ENCODE data around the gene BSCL2.
"Not testable (repeated sequence)": the region's sequence is repeated elsewhere in the genome, so short reads cannot be mapped to it uniquely, and the experiment has no call there.

BSCL2 gene

DNA sequence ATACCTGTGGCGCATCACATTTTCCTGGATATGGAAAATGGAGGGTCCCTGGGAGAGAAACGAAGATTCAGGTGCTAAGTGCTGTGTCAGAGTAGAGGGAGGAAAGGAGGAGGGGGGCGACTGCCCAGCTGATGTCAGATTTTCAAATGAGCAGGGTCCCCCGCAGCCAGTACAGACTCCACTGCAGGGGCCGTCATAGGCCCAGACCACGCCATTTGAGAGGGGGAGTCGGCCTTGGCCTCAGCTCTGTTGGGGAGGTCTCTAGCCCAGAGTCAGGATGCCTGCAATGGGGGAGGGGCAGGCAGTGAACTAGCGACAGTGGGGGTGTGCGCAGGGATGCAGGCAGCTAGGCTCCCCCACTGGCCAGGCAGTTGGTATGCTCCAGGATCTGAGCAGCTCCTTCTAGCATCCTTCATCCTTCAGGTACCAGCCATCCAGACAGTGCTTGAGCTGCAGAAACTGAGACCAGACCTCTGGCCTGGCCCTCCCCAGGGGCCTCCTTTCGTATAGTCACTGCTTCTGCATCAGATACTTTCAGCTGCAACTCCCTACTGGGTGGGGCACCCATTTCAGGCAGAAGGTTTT, at the start of gene BSCL2, which contains the start of gene GNG3:
Gene BSCL2 (minus strand): TSS at position 148 of the 585 bp plus-strand sequence. CDS start 229 bp downstream, outside the sequence.
Gene GNG3 (plus strand): TSS at position 400 of the 585 bp plus-strand sequence. CDS start 620 bp downstream, outside the sequence.
- peak; percentile 99 for DNase-seq (ENCODE audit: low spot score)

DNA sequence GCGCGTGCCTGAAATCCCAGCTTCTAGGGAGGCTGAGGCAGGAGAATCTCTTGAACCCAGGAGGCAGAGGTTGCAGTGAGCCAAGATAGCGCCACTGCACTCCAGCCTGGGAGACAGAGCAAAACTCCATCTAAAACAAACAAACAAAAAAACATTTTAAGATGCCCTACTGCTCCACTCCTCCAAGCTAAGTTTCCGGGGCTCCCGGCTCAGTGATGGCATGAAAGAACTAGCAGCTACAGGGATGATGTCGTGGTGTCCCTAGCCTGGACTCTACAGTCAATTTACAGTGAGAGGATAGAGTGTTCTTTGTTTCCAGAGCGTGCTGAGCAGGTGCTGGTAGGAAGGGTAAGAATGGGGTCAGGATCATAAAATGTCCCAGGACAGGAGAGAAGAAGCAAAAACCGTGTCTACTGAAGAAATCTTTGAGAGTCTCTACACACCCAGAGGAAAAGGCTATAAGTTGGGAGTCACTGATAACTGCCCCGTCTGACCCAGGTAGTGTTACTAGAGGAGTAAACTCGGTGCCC, 47.9 kb upstream of the BSCL2 start:
- DNase-seq (ENCODE audit: low spot score), result no peak

DNA sequence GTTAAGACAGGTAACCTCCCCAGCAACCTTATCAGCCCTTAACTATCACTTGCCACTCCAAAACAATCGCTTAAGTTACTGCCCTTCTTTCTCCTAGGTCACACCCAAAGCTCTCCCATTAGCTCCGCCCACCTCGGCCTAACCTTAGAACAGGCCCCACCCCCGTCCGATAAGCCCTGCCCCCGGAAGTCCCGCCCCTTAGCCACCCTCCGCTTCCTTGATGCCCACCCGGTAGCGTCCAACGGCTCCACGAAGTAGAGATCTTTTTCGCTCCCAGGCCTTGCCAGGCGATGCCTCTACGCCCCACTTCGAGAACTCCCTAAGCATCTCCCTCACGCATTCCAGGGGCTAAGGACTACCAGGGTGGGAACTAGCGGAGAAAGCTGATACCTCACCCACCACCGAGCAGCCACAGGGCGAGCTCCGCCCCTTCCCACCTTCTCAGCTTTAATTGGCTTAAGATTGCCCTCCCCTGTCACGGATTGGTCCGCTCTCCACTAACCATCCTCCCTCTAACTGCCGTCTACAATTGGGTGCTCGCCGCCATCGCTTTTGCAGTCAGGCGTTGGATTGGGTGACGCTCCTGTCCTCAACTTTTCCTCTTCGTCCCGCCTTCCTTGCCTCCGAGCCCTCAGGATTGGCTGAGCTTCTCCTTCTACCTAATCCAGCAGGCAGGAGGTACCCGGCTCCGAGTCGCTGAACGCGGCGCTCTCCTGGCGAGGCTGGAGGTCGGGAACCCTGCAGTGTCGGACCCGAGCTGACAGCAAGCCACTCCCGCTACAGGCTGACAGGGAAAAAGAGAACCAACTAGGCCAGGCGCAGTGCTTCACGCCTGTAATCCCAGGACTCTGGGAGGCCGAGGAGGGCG, 46.7 kb upstream of the BSCL2 start, which contains the start of gene ZBTB3:
Gene ZBTB3 (minus strand): TSS at position 425 of the 868 bp plus-strand sequence. CDS start 496 bp downstream, outside the sequence.
- peak; percentile 100 for DNase-seq (ENCODE audit: low spot score)

DNA sequence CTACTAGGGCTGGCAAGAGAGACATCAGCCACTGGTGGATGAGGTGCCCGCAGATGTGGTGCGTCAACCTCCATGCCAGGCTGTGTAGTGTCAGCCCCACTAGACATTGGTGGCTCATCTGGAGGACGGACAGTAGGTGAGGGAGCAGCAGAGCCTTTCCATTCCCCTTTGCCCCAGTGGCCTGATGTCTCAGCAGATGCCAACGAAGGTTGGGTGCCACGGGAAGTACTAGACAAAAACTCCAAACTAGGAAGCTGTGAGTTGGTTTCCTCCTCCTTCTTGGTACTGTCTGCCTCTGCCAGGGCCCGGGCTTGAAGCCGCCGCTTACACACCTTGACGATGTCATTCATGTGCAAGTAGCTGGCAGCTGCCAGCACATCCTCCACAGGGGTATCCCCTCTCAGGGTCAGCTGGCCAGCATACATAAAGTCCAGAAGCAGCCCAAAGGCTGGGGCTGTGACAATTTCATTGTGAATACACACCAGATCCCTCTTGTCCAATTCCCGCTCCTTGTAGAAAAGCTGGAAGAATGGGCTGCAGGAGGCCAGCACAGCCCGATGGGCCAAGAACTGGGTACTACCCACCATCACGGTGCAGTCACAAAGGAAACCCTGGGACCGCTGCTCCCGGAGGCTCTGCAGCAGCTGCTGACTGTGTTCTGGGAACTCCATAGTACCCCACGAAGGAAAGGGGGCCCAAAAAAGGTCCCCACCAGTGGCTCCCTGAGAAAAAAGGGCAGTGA, 45.9 kb upstream of the BSCL2 start:
- DNase-seq (ENCODE audit: low spot score), result no peak

DNA sequence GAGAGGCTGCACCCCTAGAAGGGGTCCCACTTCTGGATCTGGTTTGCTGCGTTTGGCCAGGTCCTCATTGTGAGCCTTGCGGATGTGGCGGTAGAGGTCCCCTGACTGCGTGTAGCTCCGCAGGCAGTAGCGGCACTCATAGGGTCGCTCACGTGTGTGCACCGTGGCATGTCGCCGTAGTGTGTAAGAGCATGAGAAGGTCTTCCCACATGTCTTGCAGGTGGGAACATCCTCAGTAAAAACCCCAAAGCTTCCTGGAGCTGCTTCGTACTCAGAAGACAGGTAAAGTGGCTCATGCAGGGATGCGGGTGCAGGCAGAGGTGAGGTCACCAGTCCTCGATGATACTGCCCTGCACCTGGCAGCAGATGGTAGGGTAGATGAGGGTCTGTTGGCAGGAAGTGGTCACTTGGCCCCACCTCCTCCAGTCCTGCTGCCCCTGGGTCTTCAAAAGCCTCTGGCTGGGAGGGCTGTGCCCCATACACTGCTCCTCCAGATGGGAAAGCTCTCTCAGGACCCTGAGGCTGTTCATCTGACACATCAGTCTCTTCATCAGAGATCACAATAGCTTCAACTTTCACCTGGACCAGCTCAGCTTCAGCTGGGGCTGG, 45.1 kb upstream of the BSCL2 start:
- DNase-seq (ENCODE audit: low spot score), result no peak

DNA sequence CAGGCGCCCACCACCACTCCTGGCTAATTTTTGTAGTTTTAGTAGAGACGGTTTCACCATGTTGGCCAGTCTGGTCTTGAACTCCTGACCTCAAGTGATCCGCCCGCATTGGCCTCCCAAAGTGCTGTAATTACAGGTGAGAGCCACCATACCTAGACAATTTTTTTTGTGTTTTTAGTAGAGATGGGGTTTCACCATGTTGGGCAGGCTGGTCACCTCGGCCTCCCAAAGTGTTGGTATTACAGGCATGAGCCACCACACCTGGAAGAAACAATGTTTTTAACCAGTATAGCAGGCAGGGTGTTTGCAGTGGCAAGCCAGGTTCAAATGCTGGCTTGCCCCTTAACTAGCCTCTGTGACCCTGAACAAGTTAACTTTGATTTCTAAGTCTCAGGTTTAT, 42.7 kb upstream of the BSCL2 start:
- DNase-seq (ENCODE audit: low spot score), result not testable (repeated sequence)

DNA sequence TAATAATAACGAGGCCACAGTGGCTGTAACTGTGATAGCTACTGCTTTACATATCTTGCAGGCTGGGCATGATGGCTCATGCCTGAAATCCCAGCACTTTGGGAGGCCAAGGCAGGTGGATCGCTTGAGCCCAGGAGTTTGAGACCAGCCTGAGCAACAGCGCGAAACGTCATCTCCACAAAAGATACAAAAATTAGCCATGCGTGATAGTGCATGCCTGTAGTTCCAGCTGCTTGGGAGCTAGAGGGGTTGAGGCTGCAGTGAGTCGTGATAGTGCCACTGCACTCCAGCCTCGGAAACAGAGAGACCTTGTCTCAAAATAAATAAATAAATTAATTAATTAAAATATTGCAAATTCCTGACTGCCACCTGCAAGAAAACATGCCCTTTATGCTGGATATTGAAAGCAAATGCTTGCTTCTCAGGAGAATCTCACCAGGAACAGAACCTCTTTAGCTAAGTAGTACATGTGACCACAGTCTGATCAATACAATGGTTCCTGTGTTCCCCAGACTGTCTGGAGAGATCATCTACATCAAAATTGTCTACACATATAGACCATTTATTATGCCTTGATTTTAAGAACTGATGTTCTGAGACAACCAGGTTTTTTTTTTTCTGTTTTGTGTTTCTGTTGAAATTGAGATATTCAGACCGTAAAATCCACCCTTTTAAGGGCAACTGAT, 40.4 kb upstream of the BSCL2 start:
- DNase-seq (ENCODE audit: low spot score), result no peak

DNA sequence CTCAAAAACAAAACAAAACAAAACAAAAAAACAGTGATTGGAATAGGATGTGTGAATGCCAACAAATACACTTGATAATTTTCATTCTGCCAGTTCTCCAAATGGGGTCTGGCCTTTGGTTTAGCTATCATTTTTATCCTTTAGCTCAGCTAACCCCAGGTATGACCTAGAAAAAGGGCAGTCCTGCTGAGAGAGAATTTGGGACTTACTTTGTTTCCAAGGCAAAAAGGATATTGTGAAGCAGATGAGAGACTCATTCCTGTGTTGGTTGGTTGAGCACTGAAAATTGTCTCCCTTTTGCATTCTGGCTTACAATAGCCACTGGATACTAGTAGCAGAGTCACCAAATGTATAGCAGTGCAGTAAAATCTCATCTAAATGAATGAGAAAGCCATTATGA, 30.0 kb upstream of the BSCL2 start:
- peak; percentile 66 for DNase-seq (ENCODE audit: low spot score)

DNA sequence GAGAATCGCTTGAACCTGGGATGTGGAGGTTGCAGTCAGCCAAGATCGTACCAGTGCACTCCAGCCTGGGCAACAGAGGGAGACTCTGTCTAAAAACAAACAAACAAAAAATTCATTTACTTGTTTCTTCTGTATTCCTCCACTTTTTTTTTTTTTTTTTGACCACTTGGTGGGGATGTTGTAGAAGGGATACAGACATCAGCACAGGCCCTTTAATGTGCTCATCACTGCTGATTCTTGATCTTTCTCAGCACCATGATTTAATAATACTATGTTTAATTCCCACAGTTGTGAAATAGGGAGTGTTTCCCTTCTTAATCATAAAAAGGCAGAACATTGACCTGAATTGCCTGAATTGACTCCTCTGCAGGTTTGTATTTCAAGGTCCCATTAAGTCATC, 25.6 kb upstream of the BSCL2 start:
- DNase-seq (ENCODE audit: low spot score), result peak; percentile 60

DNA sequence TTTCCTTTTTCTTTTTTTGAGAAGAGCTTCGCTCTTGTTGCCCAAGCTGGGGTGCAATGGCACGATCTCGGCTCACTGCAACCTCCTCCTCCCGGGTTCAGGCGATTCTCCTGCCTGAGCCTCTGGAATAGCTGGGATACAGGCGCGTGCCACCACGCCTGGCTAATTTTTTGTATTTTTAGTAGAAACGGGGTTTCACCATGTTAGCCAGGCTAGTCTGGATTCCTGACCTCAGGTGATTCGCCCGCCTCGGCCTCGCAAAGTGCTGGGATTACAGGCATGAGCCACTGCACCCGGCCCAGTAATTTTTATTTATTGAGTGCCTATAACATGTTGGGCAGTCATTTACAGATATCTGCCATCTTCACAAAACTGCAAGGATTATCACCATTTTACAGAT, 22.9 kb upstream of the BSCL2 start:
- DNase-seq (ENCODE audit: low spot score), result not testable (repeated sequence)

DNA sequence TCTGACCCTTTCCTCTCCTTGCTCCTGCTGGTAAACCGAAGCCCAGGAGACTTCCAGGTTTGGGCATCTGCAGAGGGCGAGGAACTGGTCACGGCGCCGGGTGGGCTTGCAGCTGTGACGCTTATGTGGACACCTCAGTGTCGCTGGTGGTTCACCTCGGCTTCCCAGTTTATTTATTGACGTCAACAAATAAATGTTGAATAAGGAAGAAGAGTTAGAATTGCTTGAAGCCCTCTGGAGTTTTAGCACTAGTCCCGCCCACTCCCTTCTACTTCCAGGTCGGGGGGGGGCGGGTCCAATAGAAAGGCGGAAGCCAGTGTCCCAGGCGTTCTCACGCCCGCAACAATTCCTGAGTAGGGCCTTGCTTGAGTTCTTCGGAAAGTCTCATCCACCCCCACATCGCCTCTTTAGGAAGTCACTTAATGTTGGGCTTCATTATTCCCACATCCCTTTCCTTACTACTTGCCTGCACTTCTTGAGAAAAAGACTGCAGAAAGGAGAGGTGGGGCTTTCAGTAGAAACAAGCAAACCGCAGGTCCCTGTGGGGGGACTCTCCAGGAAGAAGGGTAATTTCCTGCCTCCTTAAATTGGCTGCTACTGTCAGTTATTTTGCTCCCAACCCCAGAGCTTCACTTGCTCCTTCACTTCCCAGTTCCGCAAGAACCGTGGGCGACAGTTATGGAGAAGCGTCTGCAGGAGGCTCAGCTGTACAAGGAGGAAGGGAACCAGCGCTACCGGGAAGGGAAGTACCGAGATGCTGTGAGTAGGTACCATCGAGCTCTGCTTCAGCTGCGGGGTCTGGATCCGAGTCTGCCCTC, 21.2 kb upstream of the BSCL2 start, which contains the start of gene TTC9C:
Gene TTC9C (plus strand): TSS at position 316 of the 818 bp plus-strand sequence. CDS start 363 bp downstream, at position 679.
- peak; percentile 95 for DNase-seq (ENCODE audit: low spot score)

DNA sequence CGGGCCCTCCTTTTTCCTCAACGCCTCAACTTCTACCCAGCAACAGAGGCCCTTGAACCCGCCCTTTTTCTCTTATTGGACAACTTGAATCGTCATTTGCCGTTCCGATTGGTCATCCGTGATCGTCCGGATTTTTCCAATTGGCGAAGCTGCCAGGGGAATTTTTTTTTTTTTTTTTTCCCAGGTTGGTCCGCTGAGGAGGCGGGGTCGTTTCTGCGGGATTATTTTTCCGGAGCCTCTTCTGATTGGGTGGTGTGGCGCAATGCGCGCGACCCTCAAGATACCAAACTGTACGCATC, 20.6 kb upstream of the BSCL2 start:
- DNase-seq (ENCODE audit: low spot score), result peak; percentile 99

DNA sequence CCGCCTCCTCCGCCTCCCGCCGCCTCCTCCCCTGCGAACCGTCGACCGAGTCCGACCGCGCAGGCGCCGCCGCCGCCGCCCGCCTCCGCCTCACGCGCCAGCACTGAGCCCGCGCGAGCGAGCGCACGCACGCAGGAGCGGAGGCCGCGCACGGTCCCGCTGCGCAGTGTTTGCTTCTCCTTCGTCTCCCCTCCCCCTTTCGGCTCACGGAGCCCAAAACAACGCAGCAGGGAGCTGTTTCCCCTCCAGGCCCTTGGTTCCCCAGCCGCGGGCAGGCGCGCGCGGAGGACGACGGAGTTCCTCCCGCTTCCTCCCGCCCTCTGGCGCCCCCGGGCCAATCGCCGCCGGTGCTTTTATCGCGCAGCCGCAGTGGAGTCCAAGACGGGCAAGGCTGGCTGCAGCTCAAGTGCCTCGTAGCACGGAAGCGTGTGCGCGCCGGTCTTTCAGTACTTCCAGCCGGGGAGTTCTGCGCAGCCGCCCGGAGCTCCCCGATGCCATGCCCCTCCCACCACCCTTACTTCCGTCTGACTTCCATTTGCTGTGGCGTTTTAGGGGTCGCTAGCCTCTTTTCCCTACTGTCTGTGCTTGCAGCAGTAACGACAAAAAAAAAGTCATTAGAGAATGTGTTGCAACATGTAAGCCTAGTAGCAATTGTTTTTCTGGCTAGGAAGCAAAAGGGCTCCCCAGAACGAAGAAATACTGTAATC, 20.1 kb upstream of the BSCL2 start, which contains the start of gene HNRNPUL2:
Gene HNRNPUL2 (minus strand): TSS at position 293 of the 707 bp plus-strand sequence. CDS start 301 bp downstream, outside the sequence.
- DNase-seq (ENCODE audit: low spot score), result peak; percentile 99

DNA sequence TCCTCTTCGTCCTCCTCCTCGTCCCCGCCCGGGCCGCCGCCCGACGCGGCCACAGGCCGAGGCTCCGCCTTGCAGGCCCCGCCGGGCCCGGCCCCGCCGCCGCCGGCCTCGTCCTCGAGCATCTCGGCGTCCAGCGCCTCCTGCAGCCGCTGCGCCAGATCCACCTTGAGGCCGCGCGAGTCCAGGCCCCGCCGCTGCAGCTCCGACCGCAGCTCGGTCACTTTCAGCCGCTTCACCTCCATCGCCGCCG, 19.6 kb upstream of the BSCL2 start:
- DNase-seq (ENCODE audit: low spot score), result no peak

DNA sequence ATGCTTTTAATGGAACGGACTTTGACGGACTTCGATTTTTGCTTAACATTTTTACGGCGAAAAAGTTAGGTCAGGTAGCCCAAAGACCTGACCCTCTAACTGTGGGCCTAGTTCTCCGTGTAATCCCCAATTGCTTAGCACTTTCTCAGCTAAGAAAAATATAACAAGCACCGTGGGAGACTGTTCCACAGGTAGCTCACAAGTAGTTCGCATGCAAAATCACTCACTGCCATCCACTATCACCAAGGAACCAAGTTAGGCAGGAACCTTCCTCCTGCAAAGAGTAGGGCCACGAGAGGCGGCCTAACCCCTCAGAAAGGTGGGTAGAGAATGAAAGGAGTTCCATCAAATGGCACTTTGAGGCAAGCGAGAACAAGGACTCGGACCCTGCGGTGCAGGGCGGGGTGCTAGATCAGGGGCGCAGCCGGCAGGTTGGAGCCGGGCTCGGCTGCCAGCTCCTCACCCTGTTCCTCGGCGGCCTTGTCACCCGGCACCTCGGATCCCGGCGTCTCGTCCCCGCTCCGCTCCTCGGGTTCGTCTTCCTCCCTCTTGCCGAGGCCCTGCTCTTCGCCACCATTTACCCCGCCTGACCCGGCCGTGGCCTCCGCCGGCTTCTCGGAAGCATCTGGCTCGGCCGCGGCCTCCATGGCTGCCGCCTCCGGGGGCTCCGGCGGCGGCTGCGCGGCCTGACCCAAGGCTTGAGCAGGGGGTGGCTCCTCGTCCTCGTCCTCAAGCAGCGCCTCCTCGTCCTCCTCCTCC, 19.1 kb upstream of the BSCL2 start:
- DNase-seq (ENCODE audit: low spot score), result no peak

DNA sequence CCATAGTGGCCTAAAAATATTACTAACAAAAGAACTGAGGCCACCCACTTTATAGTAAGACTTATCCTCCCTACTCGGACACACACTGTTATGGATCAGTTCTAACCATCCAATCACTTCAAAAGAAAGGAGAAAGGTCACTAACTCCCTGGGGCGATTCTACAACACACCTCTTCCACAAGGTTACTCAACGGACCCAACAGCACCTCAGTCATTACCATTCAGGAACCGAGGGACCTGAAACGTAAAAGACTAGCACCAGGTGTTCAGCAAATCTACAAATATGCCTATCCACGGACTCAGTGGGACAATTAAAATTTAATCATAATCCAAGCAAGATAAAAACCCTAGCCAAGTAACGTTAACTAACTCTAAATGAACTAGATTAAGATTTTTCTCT, 18.4 kb upstream of the BSCL2 start:
- DNase-seq (ENCODE audit: low spot score), result no peak

DNA sequence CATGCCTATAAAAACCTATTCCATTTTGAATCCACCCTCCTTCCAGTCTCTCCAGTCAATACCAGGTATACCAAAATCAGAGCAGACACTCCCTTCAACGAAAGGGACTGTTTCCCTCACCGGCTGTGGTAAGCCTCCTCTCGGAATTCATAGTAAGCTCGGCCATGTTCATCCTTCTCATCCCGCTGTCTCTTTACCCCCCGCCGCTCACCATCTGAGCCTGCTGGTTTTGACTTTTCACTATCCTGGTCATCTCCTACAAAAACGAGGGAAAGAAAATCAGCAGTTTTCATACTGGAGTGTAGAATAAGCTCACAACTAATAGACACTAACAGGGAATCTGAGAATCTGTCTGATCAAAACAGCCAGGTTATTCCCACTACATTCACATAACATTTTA, 16.9 kb upstream of the BSCL2 start:
- DNase-seq (ENCODE audit: low spot score), result peak; percentile 70

DNA sequence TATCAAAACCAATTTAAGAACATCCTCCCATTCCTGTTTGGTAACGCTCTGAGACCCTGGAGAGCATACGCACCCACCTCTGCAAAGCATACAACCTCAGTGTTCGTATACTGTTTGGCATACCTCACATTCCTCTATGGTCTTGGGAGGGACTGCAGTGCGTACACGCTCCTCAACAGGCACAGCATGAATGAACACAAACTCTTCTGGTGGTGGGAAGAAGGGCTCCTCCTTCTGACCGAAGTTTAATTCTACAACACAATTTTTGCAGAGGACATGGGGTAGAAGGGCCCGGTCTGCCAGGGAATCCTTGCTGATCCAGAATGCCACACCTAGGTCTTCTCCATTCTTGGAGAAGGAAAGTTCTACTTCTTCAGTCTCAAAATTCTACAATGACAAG, 14.8 kb upstream of the BSCL2 start:
- peak; percentile 55 for DNase-seq (ENCODE audit: low spot score)

Data from cerebellar cortex (tissue), 1 donor.